ENCODE measurements around the gene CASP12. TPM values are rescaled to one million over a fixed set of nuclear protein-coding genes. Genes with fewer than 3 reads are reported as not detected.

The CASP12 gene
- total RNA-seq, 1 donor from 2014 or later, result 1.6 TPM

DNA sequence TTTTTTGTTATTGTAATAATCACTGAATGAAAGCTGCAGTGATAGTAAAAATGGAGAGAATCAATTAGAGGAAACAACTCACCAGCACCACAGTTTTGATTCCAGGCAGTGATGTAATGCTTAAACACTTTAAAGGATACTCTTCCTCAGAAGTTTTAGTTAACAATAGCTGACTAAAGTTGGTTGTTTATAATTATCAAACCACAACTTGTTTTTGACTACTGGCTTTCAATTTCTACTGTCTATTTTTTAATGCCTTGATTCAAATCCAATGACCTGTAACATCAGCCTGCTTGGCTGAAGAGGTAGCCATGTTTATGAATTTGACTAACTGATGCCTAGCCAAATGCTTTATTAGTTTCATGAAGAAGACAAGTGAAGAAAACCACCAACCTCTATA, 18.2 kb upstream of the CASP12 start:
- Histone ChIP-seq H3K27me3 (ENCODE audit: low read depth) (no peaks in the 10 kb centered on the region), H3K9me3 (no peaks in the 10 kb centered on the region), H3K4me1 (peaks cover 25% of the 10 kb centered on the region), H3K27ac (peak overlapping the region; percentile 26), H3K36me3 (no peaks in the 10 kb centered on the region), H3K4me3 (peak overlapping the region; percentile 50)
- TF ChIP-seq, protein P1, sequence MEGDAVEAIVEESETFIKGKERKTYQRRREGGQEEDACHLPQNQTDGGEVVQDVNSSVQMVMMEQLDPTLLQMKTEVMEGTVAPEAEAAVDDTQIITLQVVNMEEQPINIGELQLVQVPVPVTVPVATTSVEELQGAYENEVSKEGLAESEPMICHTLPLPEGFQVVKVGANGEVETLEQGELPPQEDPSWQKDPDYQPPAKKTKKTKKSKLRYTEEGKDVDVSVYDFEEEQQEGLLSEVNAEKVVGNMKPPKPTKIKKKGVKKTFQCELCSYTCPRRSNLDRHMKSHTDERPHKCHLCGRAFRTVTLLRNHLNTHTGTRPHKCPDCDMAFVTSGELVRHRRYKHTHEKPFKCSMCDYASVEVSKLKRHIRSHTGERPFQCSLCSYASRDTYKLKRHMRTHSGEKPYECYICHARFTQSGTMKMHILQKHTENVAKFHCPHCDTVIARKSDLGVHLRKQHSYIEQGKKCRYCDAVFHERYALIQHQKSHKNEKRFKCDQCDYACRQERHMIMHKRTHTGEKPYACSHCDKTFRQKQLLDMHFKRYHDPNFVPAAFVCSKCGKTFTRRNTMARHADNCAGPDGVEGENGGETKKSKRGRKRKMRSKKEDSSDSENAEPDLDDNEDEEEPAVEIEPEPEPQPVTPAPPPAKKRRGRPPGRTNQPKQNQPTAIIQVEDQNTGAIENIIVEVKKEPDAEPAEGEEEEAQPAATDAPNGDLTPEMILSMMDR (IDR thresholded peaks at IDR 0.05), result no peak
- intact Hi-C loops (cut with DNase I), result no loop called here
- ATAC-seq (no peak), DNase-seq (no peak)

DNA sequence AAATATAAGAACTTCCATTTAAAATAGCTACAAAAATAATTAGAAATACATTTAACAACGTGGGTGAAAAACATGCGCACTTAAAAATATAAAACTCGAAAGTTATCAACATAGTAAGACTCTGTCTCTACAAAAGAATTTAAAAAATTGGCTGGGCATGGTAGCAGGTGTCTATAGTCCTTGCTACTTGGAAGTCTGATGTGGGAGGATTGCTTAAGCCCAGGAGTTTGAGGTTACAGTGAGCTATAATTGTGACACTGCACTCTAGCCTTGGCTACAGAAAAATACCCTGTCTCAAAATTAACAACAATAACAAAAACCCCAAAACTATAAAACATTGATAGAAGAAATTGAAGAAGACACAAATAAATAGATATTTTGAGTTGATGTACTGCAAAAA, 13.8 kb upstream of the CASP12 start:
- TF ChIP-seq, protein P1 (IDR thresholded peaks at IDR 0.05), result no peak
- H3K4me1 ChIP-seq, result peaks cover 16% of the 10 kb centered on the region

DNA sequence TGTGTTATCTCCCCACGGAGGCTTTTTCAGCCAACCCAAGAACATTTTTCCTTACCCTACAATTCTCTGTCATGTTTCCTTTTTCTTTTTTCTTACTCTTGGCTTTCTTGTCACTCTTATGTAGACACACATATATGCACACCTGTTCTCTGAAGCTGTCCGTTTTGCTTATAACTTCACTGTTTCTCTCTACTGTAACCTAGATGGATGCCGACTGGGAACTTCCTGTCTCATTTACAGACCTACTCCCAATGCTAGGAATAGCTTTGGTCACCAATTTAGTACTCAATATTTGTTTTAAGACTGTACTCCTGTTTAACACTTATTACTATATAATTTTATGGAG, 9.9 kb upstream of the CASP12 start:
- Histone ChIP-seq H3K27ac (no peak overlapping the region), H3K27me3 (ENCODE audit: low read depth) (no peaks in the 10 kb centered on the region), H3K9me3 (no peaks in the 10 kb centered on the region), H3K4me1 (no peaks in the 10 kb centered on the region), H3K36me3 (peaks cover 5% of the 10 kb centered on the region), H3K4me3 (no peak overlapping the region)
- ATAC-seq (no peak), DNase-seq (no peak)
- TF ChIP-seq, protein P1 (IDR thresholded peaks at IDR 0.05), result no peak
- intact Hi-C loops (cut with DNase I), result no loop called here

More for the DNA sequence above, 13.8 kb upstream of the CASP12 start:
- no peak for DNase-seq
- no peak for ATAC-seq
- Histone ChIP-seq H3K27me3 (ENCODE audit: low read depth) (no peaks in the 10 kb centered on the region), H3K4me3 (no peak overlapping the region), H3K36me3 (no peaks in the 10 kb centered on the region), H3K9me3 (no peaks in the 10 kb centered on the region), H3K27ac (no peak overlapping the region)
- intact Hi-C loops (cut with DNase I), result no loop called here

DNA sequence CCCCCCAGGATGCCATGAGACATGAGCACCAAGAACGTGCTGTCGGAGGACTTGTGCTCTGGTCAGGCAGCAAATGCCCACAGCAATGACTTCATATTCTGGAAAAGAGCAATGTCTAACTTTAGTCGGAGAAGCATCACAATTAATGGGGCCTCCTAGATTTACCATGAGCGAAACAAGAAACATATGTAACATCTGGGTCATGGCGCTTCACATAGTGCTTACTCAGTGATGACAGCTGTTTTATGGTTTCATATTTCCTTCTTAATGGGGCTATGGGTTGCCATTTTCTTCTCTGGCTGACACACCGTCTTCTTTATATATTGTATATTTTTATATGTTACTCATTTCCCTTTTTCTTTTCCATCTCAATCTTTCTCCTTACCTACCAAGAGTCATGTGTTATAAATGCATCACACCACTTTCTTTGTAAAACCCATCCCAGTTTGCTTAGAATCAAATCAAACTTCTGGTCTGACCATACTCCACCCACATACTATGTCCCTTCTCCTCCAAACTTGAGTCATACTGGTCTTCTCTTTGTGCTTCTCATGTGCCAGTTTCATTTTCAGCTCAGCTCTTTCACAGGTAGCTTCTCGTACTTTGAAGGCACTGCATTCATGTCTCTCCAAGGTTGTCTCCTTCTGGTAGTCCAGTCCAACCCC, 9.4 kb upstream of the CASP12 start:
- no peaks in the 10 kb centered on the region for H3K27me3 ChIP-seq (ENCODE audit: low read depth)
- no peak overlapping the region for H3K4me3 ChIP-seq
- H3K4me1 ChIP-seq, result no peaks in the 10 kb centered on the region
- no peak for DNase-seq
- H3K9me3 ChIP-seq, result no peaks in the 10 kb centered on the region
- no peak for ATAC-seq
- H3K27ac ChIP-seq, result no peak overlapping the region
- intact Hi-C loops (cut with DNase I), result no loop called here
- TF ChIP-seq, protein P1 (IDR thresholded peaks at IDR 0.05), result no peak
- peaks cover 5% of the 10 kb centered on the region for H3K36me3 ChIP-seq

DNA sequence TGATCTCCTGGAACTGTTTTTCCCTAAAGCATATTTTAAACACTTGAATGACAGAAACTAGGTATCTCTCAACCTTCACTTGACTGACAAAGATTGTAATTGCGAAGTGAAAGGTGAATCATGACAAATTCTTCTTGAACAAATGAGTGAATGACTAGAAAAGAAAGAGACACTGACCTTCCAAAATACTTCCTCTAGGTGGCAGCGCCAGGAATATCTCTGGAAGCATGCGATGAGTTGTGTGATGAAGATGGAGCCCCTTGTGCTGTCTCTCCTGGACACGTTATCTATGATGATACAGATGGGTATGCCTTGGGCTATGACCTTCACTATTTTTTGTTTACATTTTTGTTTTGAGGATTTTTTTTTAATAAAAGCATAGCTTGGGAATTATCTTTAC, 7.0 kb upstream of the CASP12 start:
- DNase-seq (no peak), ATAC-seq (no peak)

More for the DNA sequence above, 7.0 kb upstream of the CASP12 start:
- Histone ChIP-seq H3K27ac (no peak overlapping the region), H3K27me3 (ENCODE audit: low read depth) (no peaks in the 10 kb centered on the region), H3K9me3 (no peaks in the 10 kb centered on the region), H3K4me1 (no peaks in the 10 kb centered on the region), H3K36me3 (peaks cover 5% of the 10 kb centered on the region), H3K4me3 (no peak overlapping the region)
- intact Hi-C loops (cut with DNase I), result no loop called here
- TF ChIP-seq, protein P1 (IDR thresholded peaks at IDR 0.05), result no peak
